GM04503 (cell line): Measurements from ENCODE around the gene TMEM213.
"Not testable (repeated sequence)": the region's sequence is repeated elsewhere in the genome, so short reads cannot be mapped to it uniquely, and the experiment has no call there.

Source experiments
- DNase-seq: peaks from one replicate; pipeline ENCODE4 v3.0.0-alpha.2; 2012; ENCODE audit warnings: low read depth

Gene TMEM213

DNA sequence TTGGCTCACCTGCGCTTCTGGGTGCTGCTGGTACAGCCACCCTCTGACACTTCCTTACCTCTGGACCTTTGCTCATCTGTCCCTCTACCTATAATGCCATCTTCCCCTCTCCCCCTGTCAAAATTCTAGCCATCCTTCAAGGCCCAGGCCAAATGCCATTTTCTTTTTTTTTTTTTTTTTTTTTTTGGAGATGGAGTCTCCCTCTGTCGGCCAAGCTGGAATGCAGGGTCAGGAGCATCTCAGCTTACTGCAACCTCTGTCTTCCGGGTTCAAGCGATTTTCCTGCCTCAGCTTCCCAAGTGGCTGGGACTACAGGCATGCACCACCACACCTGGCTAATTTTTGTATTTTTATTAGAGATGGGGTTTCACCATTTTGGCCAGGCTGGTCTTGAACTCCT lies 748 bp upstream of the TMEM213 start:
- not testable (repeated sequence) for DNase-seq

- no peak for DNase-seq
Measured at GRCh38 chr7:138798836-138799235, 1.0 kb downstream of the TMEM213 start.

DNA sequence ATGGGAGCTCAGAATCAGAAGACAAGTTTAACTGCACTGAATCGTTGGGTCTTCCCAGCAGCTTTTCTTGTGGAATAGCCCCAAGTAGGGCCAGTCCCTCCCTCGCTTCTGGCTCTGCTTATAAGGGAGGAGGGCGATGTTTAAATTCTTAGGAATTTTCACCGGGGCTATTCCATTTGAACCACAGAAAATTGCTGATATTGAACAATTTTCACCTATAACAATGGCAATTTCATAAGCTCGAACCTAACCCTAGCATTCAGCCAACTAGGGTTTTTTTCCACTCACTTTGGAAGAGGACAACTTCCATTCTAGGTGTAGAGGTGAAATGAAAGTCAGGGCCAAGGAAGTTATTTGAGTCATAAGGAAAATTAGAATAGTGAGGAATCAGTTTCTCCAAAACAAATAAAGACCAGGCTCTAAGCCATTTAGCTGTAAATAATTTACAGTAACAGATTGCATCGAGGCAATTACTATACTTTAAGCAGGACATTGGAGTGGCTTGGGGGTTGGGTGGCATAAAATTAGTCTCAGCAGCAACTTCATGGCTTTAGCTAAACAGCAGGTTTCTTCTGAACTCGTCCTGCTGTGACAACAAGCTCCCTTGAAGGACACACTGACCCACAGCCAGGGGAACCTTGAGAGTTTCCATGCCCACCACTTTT lies 1.7 kb downstream of the TMEM213 start:
- no peak for DNase-seq

- DNase-seq = no peak
Measured at GRCh38 chr7:138801256-138801655, 3.5 kb downstream of the TMEM213 start.

DNA sequence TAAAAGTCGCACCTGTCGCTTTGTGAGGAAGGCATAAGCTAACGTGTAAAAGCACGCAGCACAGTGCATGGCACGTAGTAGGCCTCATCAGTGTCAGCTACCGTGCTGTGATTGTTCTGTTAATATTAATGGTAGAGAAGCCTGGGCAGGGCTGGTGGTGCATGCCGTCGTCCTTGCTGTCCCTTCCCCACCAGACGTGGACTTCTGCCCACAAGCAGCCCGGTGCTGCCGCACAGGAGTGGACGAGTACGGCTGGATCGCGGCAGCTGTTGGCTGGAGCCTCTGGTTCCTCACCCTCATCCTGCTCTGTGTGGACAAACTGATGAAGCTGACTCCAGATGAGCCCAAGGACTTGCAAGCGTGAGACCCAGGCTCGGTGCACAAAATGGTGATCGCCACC lies 4.9 kb downstream of the TMEM213 start:
- no peak for DNase-seq

DNA sequence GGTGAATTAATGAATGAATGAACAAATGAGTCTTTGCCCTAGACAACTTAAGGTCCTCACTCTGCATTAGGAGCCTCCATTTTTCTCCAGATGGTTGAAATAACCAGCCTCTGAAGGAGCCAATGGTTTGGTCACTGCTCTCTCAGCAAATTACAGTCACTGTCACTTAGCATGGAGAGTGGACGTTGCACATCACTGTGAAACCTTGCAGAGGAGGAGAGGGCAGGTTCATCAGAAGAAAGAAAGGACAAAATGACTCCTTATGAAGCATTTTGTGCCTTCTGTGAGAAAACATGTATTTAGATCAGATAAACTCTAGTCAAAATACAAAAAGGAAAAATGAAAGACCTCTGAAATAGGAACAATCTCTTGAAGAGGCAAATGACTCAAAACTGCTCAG lies 6.8 kb downstream of the TMEM213 start:
- no peak for DNase-seq

GRCh38 chr7:138809346-138809745 lies 11.6 kb downstream of the TMEM213 start:
- DNase-seq = no peak

DNA sequence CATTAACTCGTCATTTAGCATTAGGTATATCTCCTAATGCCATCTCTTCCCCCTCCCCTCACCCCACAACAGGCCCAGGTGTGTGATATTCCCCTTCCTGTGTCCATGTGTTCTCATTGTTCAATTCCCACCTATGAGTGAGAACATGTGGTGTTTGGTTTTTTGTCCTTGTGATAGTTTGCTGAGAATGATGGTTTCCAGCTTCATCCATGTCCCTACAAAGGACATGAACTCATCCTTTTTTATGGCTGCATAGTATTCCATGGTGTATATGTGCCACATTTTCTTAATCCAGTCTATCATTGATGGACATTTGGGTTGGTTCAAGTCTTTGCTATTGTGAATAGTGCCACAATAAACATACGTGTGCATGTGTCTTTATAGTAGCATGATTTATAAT lies 13.5 kb downstream of the TMEM213 start:
- not testable (repeated sequence) for DNase-seq

DNA sequence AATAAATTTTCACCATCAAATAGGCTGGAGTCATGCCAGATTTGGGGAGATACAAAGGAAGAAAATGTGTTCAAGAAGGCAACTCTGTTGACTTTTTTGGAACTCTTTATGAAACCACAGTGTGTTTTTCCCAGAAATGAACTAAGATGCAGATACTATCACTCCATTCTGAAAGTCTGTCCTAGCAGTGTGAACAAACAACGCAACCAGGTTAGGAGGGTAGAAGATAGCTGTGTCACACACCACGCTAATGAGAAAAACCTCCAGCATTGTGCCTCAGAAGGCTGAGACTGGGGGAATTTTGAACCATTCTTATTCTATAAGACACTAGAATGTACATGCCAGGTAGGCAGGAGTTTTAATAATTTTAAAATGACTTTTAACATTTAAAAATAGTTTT lies 16.2 kb downstream of the TMEM213 start:
- no peak for DNase-seq

DNA sequence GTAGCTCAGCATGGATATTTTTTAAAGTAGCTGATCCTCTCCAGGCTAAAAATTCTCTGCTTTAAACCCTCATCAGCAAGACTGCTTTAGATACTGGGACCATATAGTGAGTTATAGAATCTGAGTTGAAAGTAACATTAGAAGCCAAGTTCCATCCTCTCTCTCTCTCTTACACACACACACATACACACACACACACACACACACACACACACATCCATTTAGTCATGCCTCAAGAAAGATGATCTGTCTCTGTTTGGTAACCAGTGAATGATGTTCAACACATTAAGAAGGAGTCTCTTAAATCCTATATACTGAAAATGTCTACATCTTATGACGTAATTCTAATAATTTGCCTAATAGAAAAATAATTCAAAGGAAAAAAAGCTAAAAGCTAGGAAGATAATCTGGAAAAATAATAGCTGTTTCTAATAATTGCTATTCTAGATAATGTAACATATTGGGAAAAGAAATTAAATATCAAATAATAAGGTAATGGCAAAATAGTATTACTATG lies 17.1 kb downstream of the TMEM213 start:
- DNase-seq = no peak

GRCh38 chr7:138816650-138817049 lies 18.9 kb downstream of the TMEM213 start:
- DNase-seq = no peak

DNA sequence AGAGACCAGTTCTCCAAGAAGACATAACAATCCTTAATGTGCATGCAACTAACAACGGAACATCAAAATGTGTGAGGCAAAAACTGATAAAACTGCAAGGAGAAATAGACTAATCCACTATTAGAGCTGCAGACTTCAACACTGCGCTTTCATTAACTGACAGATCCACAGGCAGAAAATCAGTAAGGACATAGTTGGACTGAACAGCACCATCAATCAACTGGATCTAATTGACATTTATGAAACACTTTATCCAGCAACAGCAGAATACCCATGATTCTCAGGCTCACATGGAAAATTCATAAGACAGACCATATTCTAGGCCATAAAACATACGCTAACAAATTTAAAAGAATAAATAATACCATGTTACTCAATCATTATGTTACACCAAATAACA lies 21.8 kb downstream of the TMEM213 start:
- no peak for DNase-seq

GRCh38 chr7:138821912-138822311 lies 24.1 kb downstream of the TMEM213 start:
- DNase-seq = no peak

GRCh38 chr7:138822867-138823535 lies 25.2 kb downstream of the TMEM213 start:
- no peak for DNase-seq

- DNase-seq = no peak
Measured at GRCh38 chr7:138825049-138825721, 27.4 kb downstream of the TMEM213 start.

DNA sequence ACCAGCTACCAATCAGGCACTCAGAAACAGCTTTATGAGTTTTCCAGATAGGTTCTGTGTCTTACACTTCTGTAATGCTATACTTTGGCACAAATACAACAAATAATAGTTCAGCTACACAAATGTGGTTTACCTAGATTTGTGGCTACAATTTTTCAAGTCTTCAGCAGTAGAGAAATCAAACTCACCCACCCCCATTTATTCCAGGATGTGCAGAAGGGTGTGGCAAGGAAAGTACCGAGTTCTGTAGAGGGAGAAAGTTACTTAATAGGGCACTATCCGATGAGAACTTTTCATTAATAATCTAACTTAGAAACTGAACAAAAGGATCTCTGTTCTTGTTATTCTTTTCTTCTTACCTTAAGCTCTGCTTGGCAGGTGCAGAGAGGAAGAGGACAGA lies 30.5 kb downstream of the TMEM213 start:
- DNase-seq = no peak

- DNase-seq = no peak
Measured at GRCh38 chr7:138829335-138829734, 31.5 kb downstream of the TMEM213 start.

DNA sequence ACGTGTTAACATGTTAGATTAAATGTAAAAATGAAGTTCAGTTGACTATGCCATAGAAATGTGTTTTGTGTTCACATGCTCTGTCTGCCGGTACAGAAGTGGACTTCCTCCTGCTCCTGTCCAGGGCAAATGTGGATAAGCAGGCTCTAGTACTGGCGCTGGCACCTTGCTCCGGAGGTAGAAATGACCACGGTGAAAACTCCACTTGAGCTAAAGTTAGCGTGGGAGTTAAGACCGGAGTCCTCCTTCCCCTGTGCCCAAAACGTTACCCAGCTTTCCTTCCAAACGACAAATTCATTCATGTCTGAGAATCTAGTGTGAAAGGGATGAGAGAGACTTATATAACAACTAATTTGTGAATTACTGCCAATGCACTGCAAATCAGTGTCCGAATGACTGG lies 35.2 kb downstream of the TMEM213 start:
- no peak for DNase-seq

DNA sequence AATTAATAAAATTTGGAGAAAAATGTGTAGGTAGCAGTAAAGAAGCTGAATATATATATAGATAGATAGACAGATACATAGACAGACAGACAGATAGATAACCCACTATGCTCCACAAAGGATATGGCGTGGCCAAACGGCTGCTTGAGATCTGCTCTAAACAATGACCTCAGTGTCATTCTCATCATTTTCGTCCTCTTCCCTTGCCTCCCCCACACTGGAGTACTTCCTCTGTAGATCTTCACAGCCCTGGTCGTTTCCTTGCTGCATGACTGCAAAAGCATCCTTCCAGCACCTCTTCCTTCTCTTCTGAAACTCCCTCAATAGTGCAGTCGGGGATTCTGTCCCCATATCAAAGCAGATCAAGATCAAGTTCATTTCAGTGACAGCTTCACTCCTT lies 35.8 kb downstream of the TMEM213 start:
- no peak for DNase-seq

- no peak for DNase-seq
Measured at GRCh38 chr7:138834583-138834982, 36.8 kb downstream of the TMEM213 start.

- DNase-seq = no peak
Measured at GRCh38 chr7:138835087-138835486, 37.3 kb downstream of the TMEM213 start.

- no peak for DNase-seq
Measured at GRCh38 chr7:138837627-138838026, 39.8 kb downstream of the TMEM213 start.

DNA sequence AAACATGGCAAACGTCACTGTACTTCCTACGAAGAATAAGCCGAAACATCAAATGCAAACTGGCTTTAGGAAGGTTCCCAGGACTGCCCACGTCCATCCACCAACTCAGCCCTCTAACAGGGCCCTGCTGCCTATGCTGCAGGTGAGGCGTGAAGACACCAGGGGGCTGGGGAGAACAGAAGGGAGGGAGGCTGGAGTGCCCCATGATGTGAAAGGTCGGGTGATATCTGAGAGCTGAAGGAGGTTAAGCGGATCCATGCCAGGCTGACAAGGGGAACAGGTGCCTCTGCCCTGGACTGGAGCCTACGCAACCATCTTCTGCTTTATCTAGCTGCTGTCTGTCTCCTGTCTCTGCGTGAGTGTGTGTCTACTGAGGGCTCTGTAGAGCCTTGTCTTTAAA lies 40.4 kb downstream of the TMEM213 start:
- no peak for DNase-seq
